A673 (cell line): ENCODE measurements around the gene ZNRF2. TPM values are rescaled to one million over a fixed set of nuclear protein-coding genes. Genes with fewer than 3 reads are reported as not detected.

ENCODE experiments used
- BruUV-seq: library from RNA; stranded (reverse); fragments of 400-500 nt; replicated peaks from 2 replicates; lab custom pipeline; 2021; lab: Mats Ljungman, UMichigan
- CTCF ChIA-PET: fragments of 300-600 bp; sonication (Branson Sonifier 250); formaldehyde crosslinking; loops from one replicate; lab custom pipeline; 2022; ENCODE audit warnings: antibody characterized with exemption; lab: Charles Lee
- POLR2A ChIA-PET: fragments of 300-600 bp; sonication (Branson Sonifier 250); formaldehyde crosslinking; loops from one replicate; lab custom pipeline; 2022; ENCODE audit warnings: antibody characterized with exemption; ENCODE audit not compliant: low non-redundant PET; lab: Charles Lee
- DNase-seq: peaks from one replicate; pipeline ENCODE4 v3.0.0-alpha.2; 2015; ENCODE audit warnings: low spot score
- H3K27ac ChIP-seq: fragments of 200-600 bp; sonication (generic); 2 replicates; pipeline ENCODE4 v1.5.1; 2016; ENCODE audit warnings: mixed run types, low read depth, mild to moderate bottlenecking, mixed read lengths, antibody characterized with exemption, low read length; ENCODE audit not compliant: poor library complexity, severe bottlenecking
- H3K27me3 ChIP-seq: fragments of 200-600 bp; sonication (generic); replicated peaks from 2 replicates; pipeline ENCODE4 v1.6.1; 2017; ENCODE audit warnings: mixed run types, low read depth, mild to moderate bottlenecking, mixed read lengths, antibody characterized with exemption, low read length; ENCODE audit not compliant: insufficient read depth, poor library complexity
- H3K36me3 ChIP-seq: fragments of 200-600 bp; sonication (generic); 2 replicates; pipeline ENCODE4 v1.6.1; 2016; ENCODE audit warnings: mixed run types, mild to moderate bottlenecking, mixed read lengths, antibody characterized with exemption, low read length; ENCODE audit not compliant: insufficient read depth, poor library complexity, severe bottlenecking
- H3K4me1 ChIP-seq: fragments of 200-600 bp; sonication (generic); 2 replicates; pipeline ENCODE4 v1.6.1; 2017; ENCODE audit warnings: mixed run types, mild to moderate bottlenecking, mixed read lengths, antibody characterized with exemption, low read length; ENCODE audit not compliant: insufficient read depth, poor library complexity, severe bottlenecking
- H3K4me3 ChIP-seq: fragments of 200-600 bp; sonication (generic); 2 replicates; pipeline ENCODE4 v1.5.1; 2016; ENCODE audit warnings: low read depth, mixed run types, mild to moderate bottlenecking, mixed read lengths, low read length; ENCODE audit not compliant: poor library complexity, severe bottlenecking
- H3K9me3 ChIP-seq: fragments of 200-600 bp; sonication (generic); 2 replicates; pipeline ENCODE4 v1.6.1; 2016; ENCODE audit warnings: mixed run types, low read depth, mild to moderate bottlenecking, mixed read lengths, antibody characterized with exemption, low read length; ENCODE audit not compliant: poor library complexity, severe bottlenecking
- EZH2 ChIP-seq: fragments of 200-600 bp; sonication (generic); IDR thresholded peaks from 2 replicates; pipeline ENCODE4 v1.6.1; 2017; ENCODE audit warnings: borderline replicate concordance, low read depth, mild to moderate bottlenecking, mixed read lengths, antibody characterized with exemption, low read length; ENCODE audit not compliant: poor library complexity, severe bottlenecking
- intact Hi-C: fragments of 100-400 bp; cut with micrococcal nuclease; formaldehyde crosslinking; loops from one replicate; pipeline ENCODE4 v1.10.0; 2022; ENCODE audit not compliant: unreplicated experiment
- total RNA-seq: library from RNA; stranded (reverse); gene quantifications from 2 replicates; pipeline ENCODE4 v1.2.3, GENCODE V29; 2021
- TF ChIP-seq, protein P1 (sequence below): fragments of 300-800, 200-600 bp; sonication (generic); conservative IDR thresholded peaks from 2 replicates; pipeline ENCODE4 v1.5.1; 2017; ENCODE audit warnings: low read depth, mild to moderate bottlenecking, antibody characterized with exemption, low read length, moderate library complexity, mixed read lengths

The ZNRF2 gene
- total RNA-seq, 1 experiment from 2014 or later = 8.1 TPM

DNA sequence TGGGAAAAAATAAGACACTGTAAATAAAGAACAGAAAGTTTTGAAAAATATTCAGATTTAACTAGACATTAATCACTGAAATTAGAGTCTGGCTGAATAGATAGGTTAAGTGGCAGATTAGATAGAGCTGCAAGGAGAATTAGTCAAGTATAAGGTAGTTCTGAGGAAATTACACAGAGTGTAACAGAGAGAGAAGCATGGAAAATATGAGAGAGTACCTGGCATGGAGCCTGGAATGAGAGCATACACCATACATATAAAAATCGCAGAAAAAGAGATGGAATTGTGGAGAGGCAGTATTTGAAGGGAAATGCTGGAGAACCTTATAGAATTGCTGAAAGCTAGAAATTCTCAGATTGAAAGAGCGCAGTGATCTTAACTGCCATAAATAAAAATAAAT, 46.9 kb downstream of the ZNRF2 start:
- Histone ChIP-seq H3K4me1 (peaks cover 34% of the 10 kb centered on the region), H3K27ac (no peak overlapping the region), H3K36me3 (no peaks in the 10 kb centered on the region), H3K9me3 (no peaks in the 10 kb centered on the region), H3K27me3 (no peaks in the 10 kb centered on the region), H3K4me3 (no peak overlapping the region)
- ChIA-PET CTCF (no interaction called here), POLR2A (no interaction called here)
- TF ChIP-seq EZH2 = no peak
- TF ChIP-seq, protein P1, sequence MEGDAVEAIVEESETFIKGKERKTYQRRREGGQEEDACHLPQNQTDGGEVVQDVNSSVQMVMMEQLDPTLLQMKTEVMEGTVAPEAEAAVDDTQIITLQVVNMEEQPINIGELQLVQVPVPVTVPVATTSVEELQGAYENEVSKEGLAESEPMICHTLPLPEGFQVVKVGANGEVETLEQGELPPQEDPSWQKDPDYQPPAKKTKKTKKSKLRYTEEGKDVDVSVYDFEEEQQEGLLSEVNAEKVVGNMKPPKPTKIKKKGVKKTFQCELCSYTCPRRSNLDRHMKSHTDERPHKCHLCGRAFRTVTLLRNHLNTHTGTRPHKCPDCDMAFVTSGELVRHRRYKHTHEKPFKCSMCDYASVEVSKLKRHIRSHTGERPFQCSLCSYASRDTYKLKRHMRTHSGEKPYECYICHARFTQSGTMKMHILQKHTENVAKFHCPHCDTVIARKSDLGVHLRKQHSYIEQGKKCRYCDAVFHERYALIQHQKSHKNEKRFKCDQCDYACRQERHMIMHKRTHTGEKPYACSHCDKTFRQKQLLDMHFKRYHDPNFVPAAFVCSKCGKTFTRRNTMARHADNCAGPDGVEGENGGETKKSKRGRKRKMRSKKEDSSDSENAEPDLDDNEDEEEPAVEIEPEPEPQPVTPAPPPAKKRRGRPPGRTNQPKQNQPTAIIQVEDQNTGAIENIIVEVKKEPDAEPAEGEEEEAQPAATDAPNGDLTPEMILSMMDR = no peak
- no peak for DNase-seq
- intact Hi-C loops = no loop called here
- BruUV-seq = no TSS peak

DNA sequence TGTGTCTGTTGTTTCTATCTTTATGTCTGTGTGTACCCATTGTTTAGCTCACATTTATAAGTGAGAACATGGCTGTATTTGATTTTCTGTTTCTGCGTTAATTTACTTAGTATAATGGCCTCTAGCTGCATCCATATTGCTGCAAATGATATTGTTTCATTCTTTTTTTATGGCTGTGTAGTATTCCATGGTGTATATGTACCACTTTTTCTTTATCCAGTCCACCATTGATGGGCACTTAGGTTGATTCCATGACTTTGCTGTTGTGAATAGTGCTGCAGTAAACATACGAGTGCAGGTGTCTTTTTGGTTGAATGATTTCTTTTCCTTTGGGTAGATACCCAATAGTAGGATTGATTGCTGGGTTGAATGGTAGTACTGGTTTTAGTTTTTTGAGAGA, 48.2 kb downstream of the ZNRF2 start:
- no peak for DNase-seq
- Histone ChIP-seq H3K4me1 (peaks cover 31% of the 10 kb centered on the region), H3K27me3 (no peaks in the 10 kb centered on the region), H3K36me3 (no peaks in the 10 kb centered on the region), H3K9me3 (no peaks in the 10 kb centered on the region), H3K27ac (no peak overlapping the region), H3K4me3 (no peak overlapping the region)
- ChIA-PET CTCF (no interaction called here), POLR2A (no interaction called here)
- no TSS peak for BruUV-seq
- TF ChIP-seq EZH2 = no peak
- TF ChIP-seq, protein P1 = no peak
- intact Hi-C loops = no loop called here

DNA sequence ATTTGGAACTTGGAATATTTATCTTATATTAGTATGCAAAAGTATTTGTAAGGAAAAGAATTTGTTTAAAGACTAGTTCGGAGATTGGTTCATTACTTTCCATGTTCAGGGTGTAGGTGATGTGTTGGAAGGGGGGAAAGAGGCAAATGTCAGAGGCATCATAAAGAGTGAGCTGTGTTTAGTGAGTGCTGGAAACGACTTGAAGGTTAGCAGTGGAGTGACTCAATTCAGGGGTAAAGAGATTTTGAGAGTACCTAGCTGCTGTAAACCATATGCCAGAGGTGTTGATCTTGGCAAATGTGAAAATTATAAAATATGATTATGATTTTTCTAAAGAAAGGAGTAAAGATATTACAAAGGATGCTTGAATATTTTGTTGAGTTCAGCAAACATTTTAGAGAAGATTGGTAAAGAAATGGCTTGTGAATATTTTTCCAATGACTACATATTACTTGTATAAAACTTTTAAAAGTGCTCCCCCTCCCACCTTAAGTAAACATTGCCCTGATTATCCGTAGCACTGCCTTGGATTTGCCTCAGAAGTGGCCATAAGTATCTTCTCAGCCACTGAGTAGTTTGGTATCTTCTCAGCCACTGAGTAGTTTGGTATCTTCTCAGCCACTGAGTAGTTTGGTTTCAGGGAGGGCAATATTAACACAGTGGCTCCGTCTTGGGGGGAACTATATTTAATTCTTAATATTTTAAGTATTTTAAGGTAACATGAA, 51.5 kb downstream of the ZNRF2 start:
- no TSS peak for BruUV-seq
- Histone ChIP-seq H3K36me3 (no peaks in the 10 kb centered on the region), H3K9me3 (no peaks in the 10 kb centered on the region), H3K27me3 (no peaks in the 10 kb centered on the region), H3K4me3 (no peak overlapping the region), H3K4me1 (peaks cover 10% of the 10 kb centered on the region), H3K27ac (peak overlapping the region; percentile 8)
- TF ChIP-seq EZH2 = no peak
- TF ChIP-seq, protein P1 = no peak
- intact Hi-C loops = no loop called here
- POLR2A ChIA-PET = no interaction called here
- CTCF ChIA-PET = no interaction called here
- DNase-seq = no peak
